ENCODE results near the gene SEC16A.

DNA sequence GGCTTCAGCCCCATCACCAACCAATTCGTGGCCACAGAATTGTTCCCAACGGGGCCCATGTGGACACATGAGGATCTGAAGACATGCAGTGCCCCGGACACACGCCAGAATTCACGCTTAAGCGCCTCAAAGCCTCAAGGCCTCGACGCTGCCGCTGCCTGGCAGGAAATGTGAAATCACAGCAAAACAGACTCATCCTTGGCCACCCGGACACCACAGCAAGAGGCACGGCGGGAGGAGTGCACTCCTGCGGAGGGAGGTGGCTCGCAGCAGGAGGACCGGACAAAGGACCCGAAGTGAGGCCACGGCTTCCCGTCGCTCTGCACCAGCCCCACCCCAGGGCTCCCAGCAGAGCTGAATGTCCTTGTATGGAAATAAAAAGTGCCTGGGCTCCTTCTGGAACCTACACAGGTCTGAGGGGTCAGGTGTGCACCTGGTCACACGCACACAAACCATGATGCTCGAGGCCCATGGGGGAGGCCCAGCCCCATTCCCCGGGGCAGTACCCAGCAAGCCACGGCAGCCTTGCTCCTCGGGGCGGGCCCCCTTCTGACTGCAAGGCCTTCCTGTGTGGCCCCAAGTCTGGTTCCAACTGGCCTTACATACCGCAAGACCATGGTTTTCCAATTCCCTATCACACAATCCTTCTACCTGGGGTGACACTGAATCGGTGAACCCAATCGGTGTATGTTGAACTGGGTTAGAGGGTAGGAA lies 10.0 kb downstream of the SEC16A start:
- TF ChIP-seq EZH2 (IDR thresholded peaks at IDR 0.05; ENCODE audit: insufficient read depth, low read length): no peak
- TF ChIP-seq, protein P1, sequence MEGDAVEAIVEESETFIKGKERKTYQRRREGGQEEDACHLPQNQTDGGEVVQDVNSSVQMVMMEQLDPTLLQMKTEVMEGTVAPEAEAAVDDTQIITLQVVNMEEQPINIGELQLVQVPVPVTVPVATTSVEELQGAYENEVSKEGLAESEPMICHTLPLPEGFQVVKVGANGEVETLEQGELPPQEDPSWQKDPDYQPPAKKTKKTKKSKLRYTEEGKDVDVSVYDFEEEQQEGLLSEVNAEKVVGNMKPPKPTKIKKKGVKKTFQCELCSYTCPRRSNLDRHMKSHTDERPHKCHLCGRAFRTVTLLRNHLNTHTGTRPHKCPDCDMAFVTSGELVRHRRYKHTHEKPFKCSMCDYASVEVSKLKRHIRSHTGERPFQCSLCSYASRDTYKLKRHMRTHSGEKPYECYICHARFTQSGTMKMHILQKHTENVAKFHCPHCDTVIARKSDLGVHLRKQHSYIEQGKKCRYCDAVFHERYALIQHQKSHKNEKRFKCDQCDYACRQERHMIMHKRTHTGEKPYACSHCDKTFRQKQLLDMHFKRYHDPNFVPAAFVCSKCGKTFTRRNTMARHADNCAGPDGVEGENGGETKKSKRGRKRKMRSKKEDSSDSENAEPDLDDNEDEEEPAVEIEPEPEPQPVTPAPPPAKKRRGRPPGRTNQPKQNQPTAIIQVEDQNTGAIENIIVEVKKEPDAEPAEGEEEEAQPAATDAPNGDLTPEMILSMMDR (IDR thresholded peaks at IDR 0.05; ENCODE audit: insufficient read depth, low read depth, low read length): no peak
